ENCODE measurements around the gene C19orf67. TPM values are rescaled to one million over a fixed set of nuclear protein-coding genes. Genes with fewer than 3 reads are reported as not detected.

Gene C19orf67
- total RNA-seq, 1 donor from 2014 or later, result 0.63 TPM

DNA sequence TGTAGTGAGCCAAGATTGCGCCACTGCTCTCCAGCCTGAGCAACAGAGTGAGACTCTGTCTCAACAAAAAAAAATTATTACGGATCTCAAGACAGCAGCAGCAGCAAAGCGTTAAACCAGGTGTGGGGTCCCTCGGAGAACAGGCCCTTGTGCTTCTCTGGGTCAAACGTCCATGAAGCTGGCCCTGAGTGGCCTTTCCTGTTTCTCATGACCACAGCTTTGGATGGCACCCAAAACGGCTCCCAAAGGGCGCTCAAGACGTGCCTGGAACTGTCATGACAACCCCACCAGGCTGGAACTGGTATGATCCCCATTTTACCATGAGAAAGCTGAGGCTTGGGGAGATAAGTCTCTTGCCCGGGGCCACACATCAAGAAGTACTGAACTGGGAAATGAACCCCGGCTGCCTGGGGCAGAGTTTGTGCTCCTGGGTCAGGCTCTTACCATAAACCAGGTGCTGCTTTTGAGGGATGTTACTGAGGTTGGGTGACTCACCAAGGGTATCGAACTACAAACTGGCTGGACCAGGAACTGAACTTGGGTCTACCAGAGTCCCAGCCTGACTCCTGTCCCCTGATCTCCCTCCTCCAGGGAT is 16.6 kb upstream of the C19orf67 start:
- H3K4me3 ChIP-seq (ENCODE audit: low read depth, low read length), result no peak overlapping the region
- no peak for DNase-seq (ENCODE audit: low read depth)
- TF ChIP-seq, protein P1, sequence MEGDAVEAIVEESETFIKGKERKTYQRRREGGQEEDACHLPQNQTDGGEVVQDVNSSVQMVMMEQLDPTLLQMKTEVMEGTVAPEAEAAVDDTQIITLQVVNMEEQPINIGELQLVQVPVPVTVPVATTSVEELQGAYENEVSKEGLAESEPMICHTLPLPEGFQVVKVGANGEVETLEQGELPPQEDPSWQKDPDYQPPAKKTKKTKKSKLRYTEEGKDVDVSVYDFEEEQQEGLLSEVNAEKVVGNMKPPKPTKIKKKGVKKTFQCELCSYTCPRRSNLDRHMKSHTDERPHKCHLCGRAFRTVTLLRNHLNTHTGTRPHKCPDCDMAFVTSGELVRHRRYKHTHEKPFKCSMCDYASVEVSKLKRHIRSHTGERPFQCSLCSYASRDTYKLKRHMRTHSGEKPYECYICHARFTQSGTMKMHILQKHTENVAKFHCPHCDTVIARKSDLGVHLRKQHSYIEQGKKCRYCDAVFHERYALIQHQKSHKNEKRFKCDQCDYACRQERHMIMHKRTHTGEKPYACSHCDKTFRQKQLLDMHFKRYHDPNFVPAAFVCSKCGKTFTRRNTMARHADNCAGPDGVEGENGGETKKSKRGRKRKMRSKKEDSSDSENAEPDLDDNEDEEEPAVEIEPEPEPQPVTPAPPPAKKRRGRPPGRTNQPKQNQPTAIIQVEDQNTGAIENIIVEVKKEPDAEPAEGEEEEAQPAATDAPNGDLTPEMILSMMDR (conservative IDR thresholded peaks at IDR 0.05; ENCODE audit: low read depth, low read length), result no peak

DNA sequence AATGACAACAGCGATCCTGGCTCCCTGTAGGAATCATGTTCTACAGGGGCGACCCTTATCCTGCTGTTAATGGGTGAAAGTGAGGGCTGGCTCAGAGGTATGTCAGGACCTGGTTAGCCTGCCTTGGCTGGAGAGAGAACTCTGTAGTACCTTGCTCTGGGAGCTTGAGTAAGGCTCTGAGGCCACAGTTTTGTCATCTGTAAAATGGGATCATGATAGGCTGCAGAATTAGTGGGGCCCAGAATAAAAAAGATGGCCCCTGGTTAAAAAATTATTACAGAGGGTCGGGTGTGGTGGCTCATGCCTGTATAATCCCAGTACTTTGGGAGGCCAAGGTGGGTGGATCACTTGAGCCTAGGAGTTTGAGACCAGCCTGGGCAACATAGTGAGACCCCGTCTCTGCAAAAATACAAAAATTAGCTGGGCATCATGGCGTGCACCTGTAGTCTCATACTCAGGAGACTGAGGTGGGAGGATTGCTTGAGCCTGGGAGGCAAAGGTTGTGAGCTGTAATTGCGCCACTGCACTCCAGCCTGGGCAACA is 15.5 kb upstream of the C19orf67 start:
- TF ChIP-seq, protein P1 (conservative IDR thresholded peaks at IDR 0.05; ENCODE audit: low read depth, low read length), result no peak
- DNase-seq (ENCODE audit: low read depth), result no peak
- no peak overlapping the region for H3K4me3 ChIP-seq (ENCODE audit: low read depth, low read length)

DNA sequence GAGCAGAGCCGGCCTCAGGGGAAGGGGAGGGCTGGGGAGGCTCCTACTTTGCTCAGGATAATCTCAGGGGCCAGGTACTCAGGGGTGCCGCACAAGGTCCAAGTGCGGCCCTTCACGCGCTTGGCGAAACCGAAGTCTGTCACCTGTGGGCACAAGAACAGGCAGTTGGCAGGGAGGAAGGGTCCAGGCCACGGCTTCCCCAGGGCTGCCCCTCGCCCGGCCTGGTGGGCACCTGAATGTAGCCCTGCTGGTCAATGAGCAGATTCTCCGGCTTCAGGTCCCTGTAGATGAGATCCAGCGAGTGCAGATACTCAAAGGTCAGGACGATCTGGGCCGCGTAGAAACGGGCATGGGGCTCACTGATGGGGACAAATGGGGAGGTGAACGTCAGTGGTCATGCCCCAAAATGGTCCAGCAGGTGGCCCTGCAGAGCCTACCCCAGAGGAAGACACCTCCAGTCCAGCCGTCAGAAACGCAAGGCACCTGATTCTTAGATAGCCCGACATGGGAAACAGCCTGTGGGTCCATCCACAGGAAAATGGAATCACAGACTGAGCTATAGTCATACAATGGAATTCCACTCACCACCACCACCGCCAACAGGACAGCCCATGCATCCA is 12.1 kb upstream of the C19orf67 start:
- no peak for DNase-seq (ENCODE audit: low read depth)
- TF ChIP-seq, protein P1 (conservative IDR thresholded peaks at IDR 0.05; ENCODE audit: low read depth, low read length), result peak; percentile 32
- no peak overlapping the region for H3K4me3 ChIP-seq (ENCODE audit: low read depth, low read length)

DNA sequence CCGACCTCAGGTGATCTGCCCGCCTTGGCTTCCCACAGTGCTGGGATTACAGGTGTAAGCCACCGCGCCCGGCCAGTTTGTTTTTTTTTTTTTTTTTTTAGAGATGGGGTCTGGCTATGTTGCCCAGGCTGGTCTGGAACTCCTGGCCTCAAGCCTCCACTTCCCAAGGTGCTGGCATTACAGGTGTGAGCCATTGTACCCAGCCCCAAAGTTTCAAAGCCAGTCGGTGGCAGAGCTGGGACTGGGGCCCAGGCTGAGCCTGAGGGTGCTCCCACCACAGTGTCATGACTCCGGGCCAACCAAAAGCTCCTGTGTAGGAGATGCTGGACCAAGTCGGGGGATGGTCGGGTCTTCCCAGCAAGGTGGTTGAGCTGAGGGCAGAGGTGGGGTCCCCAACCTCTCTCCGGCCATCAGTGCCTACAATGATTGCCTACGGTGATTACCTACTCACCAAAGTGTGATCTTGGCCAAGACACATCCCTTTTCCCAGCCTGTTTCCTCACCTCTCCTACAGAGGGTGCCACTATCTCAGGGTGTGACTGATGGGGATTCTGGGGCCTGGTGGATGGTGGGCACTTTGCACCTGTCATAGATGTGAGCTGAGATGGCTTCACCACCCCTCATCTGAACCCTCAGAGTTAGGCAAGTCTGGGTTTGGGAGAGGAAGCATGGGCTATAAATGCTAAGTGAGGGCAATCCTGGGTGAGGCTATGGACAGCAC is 10.8 kb upstream of the C19orf67 start:
- TF ChIP-seq, protein P1 (conservative IDR thresholded peaks at IDR 0.05; ENCODE audit: low read depth, low read length), result peak; percentile 43

DNA sequence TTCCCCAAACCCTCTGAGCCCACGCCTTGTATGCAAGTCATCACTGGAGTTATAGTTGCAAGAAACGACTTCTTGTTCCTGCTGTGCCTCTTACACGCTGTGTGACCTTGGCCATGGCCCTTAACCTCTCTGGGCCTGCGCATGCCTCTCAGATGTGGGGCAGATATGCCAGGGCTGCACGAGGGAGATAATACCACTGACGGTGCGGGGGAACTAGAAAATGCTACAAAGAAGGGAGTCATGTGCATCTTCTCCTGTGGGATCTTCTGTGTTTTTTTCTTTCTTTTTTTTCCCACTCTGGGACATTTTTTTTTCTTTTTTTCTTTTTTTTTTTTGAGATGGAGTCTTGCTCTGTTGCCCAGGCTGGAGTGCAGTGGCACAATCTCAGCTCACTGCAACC is 9.3 kb upstream of the C19orf67 start:
- TF ChIP-seq, protein P1 (conservative IDR thresholded peaks at IDR 0.05; ENCODE audit: low read depth, low read length), result no peak
- DNase-seq (ENCODE audit: low read depth), result no peak
- H3K4me3 ChIP-seq (ENCODE audit: low read depth, low read length), result no peak overlapping the region

More for the DNA sequence above, 10.8 kb upstream of the C19orf67 start:
- H3K4me3 ChIP-seq (ENCODE audit: low read depth, low read length), result no peak overlapping the region
- no peak for DNase-seq (ENCODE audit: low read depth)

DNA sequence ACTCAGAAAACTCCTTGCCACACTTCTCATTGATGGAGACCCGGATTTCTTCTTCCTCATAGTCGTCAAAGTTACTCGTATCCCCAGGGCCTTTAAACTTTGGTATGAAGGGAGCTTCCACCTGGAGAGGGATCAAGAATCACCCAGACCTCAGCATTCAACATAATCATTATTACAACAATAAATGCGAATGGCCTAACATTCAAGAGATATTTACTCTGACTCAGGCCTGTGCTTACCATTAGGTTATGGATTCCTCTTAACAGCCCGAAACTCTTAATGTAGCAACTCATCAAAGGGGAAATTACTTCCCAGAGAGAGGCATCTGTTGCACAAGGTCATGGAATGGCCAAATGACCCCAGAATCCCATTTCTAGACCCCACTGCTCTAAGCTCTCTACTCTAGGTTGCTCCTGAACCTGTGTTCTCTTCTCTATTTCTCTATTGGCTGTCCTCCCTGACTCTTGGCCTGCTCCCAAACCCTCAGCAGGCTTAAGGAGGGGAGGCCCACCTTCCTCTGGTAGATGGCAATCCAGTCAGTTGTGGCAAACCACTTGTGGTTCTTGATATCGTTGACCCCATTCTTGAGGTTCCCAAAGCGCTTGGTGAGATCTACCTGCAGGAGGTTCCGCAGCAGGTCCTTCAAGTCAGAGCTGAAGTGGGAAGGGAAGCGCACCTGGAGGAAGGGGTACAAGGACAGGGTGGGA is 7.7 kb upstream of the C19orf67 start:
- DNase-seq (ENCODE audit: low read depth), result no peak
- TF ChIP-seq, protein P1 (conservative IDR thresholded peaks at IDR 0.05; ENCODE audit: low read depth, low read length), result no peak

More for the DNA sequence above, 7.7 kb upstream of the C19orf67 start:
- H3K4me3 ChIP-seq (ENCODE audit: low read depth, low read length), result no peak overlapping the region
